ENCODE measurements around the gene CAPN11.

Gene CAPN11

DNA sequence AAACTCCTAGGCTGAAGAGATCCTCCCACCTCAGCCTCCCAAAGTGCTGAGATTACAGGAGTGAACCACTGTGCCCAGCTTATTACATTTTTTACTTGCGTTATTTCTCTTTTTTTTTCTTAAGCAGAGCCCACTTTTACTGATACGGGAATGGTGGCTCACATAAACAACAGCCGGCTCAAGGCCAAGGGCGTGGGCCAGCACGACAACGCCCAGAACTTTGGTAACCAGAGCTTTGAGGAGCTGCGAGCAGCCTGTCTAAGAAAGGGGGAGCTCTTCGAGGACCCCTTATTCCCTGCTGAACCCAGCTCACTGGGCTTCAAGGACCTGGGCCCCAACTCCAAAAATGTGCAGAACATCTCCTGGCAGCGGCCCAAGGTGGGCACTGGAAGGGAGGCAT lies 10.5 kb downstream of the CAPN11 start:
- H3K4me1 ChIP-seq (ENCODE audit: insufficient read depth, insufficient read length), result peaks cover 11% of the 10 kb centered on the region
- H3K9me3 ChIP-seq (ENCODE audit: insufficient read depth, low read length), result no peaks in the 10 kb centered on the region
- no peaks in the 10 kb centered on the region for H3K36me3 ChIP-seq (ENCODE audit: insufficient read depth, insufficient read length, low read length)
- TF ChIP-seq YY1 (IDR thresholded peaks at IDR 0.05; ENCODE audit: insufficient read depth, insufficient read length) (no peak), SUZ12 (IDR thresholded peaks at IDR 0.05; ENCODE audit: extremely low read depth, insufficient read depth, insufficient read length) (no peak), ZNF274 (IDR thresholded peaks at IDR 0.05; ENCODE audit: low read depth, low read length) (no peak)
- no peak for DNase-seq (ENCODE audit: low read depth, low spot score)
- no peaks in the 10 kb centered on the region for H3K27me3 ChIP-seq (ENCODE audit: insufficient read depth, insufficient read length)
- no peak overlapping the region for H3K9ac ChIP-seq (ENCODE audit: insufficient read length, low read depth)
- H3K4me3 ChIP-seq (ENCODE audit: insufficient read length, low read depth), result no peak overlapping the region

DNA sequence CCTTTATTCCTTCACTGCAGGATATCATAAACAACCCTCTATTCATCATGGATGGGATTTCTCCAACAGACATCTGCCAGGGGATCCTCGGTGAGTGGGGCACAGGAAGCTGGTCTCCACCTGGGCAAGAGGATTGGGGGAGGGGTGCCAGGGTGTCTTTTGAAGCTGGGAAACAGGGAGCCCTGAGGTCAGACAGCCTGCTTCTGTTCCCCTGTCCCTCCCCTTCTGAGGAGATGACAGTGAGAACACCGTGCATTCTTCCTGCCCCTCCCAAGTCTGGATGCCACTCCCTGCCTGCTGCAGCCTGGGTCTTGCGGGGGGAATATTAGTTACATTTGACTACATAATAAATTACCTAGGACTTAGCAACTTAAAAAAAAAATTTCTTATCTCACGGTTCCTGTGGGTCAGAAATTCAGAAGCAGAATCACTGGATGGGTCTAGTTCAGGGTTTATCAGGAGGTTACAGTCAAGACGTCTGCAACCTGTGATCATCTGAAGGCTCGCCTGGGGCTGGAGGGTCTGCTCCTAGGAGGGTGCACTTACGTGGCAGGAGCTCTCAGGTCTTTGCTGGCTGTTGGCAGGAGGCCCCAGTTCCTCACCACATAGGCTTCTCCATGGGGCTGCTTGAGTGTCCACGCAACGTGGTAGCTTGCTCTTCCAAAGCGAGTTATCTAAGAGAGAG lies 11.4 kb downstream of the CAPN11 start:
- Histone ChIP-seq H3K36me3 (ENCODE audit: insufficient read depth, insufficient read length, low read length) (no peaks in the 10 kb centered on the region), H3K9me3 (ENCODE audit: insufficient read depth, low read length) (no peaks in the 10 kb centered on the region), H3K9ac (ENCODE audit: insufficient read length, low read depth) (no peak overlapping the region), H3K4me1 (ENCODE audit: insufficient read depth, insufficient read length) (peaks cover 11% of the 10 kb centered on the region), H3K4me3 (ENCODE audit: insufficient read length, low read depth) (no peak overlapping the region), H3K27me3 (ENCODE audit: insufficient read depth, insufficient read length) (no peaks in the 10 kb centered on the region)
- no peak for TF ChIP-seq SUZ12 (IDR thresholded peaks at IDR 0.05; ENCODE audit: extremely low read depth, insufficient read depth, insufficient read length)
- TF ChIP-seq YY1 (IDR thresholded peaks at IDR 0.05; ENCODE audit: insufficient read depth, insufficient read length), result no peak
- no peak for TF ChIP-seq ZNF274 (IDR thresholded peaks at IDR 0.05; ENCODE audit: low read depth, low read length)
- DNase-seq (ENCODE audit: low read depth, low spot score), result no peak

DNA sequence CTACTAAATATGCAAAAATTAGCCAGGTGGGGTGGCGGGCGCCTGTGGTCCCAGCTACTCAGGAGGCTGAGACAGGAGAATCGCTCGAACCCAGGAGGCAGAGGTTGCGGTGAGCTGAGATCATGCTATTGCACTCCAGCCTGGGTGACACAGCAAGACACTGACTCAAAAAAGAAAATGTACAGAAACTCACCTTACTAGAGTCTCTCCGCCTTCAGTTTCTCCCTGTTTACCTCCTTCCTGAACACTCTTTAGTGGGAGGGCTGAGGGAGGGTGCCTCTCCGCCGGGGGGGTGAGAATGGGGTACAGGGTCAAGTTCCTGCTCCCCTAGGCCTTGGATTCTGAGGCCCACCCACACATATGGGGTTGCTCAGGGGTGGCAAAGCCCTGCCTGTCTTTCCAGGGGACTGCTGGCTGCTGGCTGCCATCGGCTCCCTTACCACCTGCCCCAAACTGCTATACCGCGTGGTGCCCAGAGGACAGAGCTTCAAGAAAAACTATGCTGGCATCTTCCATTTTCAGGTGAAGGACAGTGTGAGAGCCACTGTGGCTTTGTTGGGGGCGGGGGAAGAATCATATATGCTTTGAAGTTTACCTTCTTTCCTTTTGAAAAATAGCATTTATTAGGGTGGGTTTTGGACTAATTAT lies 13.4 kb downstream of the CAPN11 start:
- no peak for TF ChIP-seq YY1 (IDR thresholded peaks at IDR 0.05; ENCODE audit: insufficient read depth, insufficient read length)
- no peak for TF ChIP-seq ZNF274 (IDR thresholded peaks at IDR 0.05; ENCODE audit: low read depth, low read length)
- TF ChIP-seq SUZ12 (IDR thresholded peaks at IDR 0.05; ENCODE audit: extremely low read depth, insufficient read depth, insufficient read length), result no peak
- Histone ChIP-seq H3K9me3 (ENCODE audit: insufficient read depth, low read length) (no peaks in the 10 kb centered on the region), H3K9ac (ENCODE audit: insufficient read length, low read depth) (no peak overlapping the region), H3K4me3 (ENCODE audit: insufficient read length, low read depth) (no peak overlapping the region), H3K36me3 (ENCODE audit: insufficient read depth, insufficient read length, low read length) (no peaks in the 10 kb centered on the region), H3K27me3 (ENCODE audit: insufficient read depth, insufficient read length) (no peaks in the 10 kb centered on the region), H3K4me1 (ENCODE audit: insufficient read depth, insufficient read length) (peaks cover 4% of the 10 kb centered on the region)
- no peak for DNase-seq (ENCODE audit: low read depth, low spot score)

DNA sequence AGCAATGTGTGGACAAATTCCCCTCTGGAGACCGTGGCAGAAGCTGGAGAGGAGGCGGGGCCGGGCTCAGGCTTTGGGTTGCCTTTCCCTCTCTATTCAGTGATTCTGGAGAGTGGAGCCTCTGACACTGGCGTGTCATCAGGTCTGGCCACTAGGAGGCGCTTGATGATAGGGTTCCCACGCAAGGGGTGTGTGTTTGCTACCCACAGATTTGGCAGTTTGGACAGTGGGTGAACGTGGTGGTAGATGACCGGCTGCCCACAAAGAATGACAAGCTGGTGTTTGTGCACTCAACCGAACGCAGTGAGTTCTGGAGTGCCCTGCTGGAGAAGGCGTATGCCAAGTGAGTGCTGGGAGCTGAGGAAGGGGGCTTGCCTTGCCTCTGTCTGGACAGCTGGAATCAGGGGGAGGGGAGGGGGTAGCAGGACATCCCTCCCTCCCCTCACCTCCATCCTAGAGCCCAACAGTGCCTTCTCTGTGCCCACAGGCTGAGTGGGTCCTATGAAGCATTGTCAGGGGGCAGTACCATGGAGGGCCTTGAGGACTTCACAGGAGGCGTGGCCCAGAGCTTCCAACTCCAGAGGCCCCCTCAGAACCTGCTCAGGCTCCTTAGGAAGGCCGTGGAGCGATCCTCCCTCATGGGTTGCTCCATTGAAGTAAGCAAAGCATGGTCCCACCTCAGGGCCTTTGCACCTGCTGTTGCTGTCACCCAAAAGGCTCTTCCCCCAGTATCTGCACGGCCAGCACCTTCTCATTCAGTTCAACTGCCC lies 14.3 kb downstream of the CAPN11 start:
- H3K9ac ChIP-seq (ENCODE audit: insufficient read length, low read depth), result no peak overlapping the region
- DNase-seq (ENCODE audit: low read depth, low spot score), result peak; percentile 27
- H3K9me3 ChIP-seq (ENCODE audit: insufficient read depth, low read length), result no peaks in the 10 kb centered on the region
- H3K36me3 ChIP-seq (ENCODE audit: insufficient read depth, insufficient read length, low read length), result no peaks in the 10 kb centered on the region
- H3K4me3 ChIP-seq (ENCODE audit: insufficient read length, low read depth), result no peak overlapping the region
- H3K4me1 ChIP-seq (ENCODE audit: insufficient read depth, insufficient read length), result peaks cover 4% of the 10 kb centered on the region
- H3K27me3 ChIP-seq (ENCODE audit: insufficient read depth, insufficient read length), result no peaks in the 10 kb centered on the region
- no peak for TF ChIP-seq SUZ12 (IDR thresholded peaks at IDR 0.05; ENCODE audit: extremely low read depth, insufficient read depth, insufficient read length)
- no peak for TF ChIP-seq ZNF274 (IDR thresholded peaks at IDR 0.05; ENCODE audit: low read depth, low read length)
- TF ChIP-seq YY1 (IDR thresholded peaks at IDR 0.05; ENCODE audit: insufficient read depth, insufficient read length), result no peak

DNA sequence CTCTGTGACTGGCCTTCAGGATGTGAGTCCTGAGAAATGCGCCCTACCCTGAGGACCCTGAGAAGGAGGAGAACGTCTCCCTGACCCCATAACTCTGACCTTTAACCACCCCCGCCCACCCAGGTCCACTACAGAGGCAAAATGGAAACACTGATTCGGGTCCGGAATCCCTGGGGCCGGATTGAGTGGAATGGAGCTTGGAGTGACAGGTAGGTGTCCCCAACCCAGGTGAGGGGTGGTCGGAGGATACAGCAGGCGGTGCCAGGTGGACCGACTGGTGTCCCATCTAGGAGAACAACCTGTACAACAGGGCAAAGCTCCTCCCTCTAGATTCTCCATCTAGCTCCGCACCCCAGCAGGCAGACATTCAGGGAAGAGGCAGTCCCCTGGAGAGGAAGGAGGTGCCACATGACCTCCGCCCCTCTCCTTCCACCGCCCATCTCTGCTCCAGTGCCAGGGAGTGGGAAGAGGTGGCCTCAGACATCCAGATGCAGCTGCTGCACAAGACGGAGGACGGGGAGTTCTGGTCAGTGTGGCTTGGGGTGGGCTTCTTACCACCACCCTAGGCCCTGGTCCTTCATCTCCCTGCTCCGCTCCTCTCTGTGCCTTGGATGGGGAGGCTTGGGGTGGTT lies 17.6 kb downstream of the CAPN11 start:
- peaks cover 4% of the 10 kb centered on the region for H3K4me1 ChIP-seq (ENCODE audit: insufficient read depth, insufficient read length)
- no peak for TF ChIP-seq SUZ12 (IDR thresholded peaks at IDR 0.05; ENCODE audit: extremely low read depth, insufficient read depth, insufficient read length)
- no peak for TF ChIP-seq YY1 (IDR thresholded peaks at IDR 0.05; ENCODE audit: insufficient read depth, insufficient read length)
- TF ChIP-seq ZNF274 (IDR thresholded peaks at IDR 0.05; ENCODE audit: low read depth, low read length), result no peak
- no peak for DNase-seq (ENCODE audit: low read depth, low spot score)
- no peaks in the 10 kb centered on the region for H3K9me3 ChIP-seq (ENCODE audit: insufficient read depth, low read length)
- no peaks in the 10 kb centered on the region for H3K27me3 ChIP-seq (ENCODE audit: insufficient read depth, insufficient read length)
- no peaks in the 10 kb centered on the region for H3K36me3 ChIP-seq (ENCODE audit: insufficient read depth, insufficient read length, low read length)
- no peak overlapping the region for H3K9ac ChIP-seq (ENCODE audit: insufficient read length, low read depth)
- no peak overlapping the region for H3K4me3 ChIP-seq (ENCODE audit: insufficient read length, low read depth)

DNA sequence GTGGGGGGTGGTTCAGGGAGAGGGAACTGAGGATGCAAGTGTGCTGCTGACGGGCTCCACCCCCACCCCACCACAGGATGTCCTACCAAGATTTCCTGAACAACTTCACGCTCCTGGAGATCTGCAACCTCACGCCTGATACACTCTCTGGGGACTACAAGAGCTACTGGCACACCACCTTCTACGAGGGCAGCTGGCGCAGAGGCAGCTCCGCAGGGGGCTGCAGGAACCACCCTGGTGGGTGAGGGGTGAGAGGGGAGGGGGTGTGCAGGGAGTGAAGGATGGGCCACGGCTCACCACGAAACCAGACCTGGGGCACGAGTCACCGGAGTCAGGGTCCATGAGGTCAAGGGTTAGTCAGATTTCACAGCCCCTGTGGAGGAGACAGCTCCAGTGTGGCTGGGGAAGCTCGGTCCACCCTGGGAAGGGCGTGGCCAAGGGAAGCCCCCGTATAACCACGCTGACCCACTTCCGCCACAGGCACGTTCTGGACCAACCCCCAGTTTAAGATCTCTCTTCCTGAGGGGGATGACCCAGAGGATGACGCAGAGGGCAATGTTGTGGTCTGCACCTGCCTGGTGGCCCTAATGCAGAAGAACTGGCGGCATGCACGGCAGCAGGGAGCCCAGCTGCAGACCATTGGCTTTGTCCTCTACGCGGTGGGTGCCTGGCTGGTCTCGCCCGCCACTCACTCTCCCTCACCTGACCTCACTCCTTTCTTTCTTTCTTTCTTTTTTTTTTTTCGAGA lies 18.3 kb downstream of the CAPN11 start:
- Histone ChIP-seq H3K9ac (ENCODE audit: insufficient read length, low read depth) (no peak overlapping the region), H3K9me3 (ENCODE audit: insufficient read depth, low read length) (no peaks in the 10 kb centered on the region), H3K4me1 (ENCODE audit: insufficient read depth, insufficient read length) (peaks cover 4% of the 10 kb centered on the region), H3K27me3 (ENCODE audit: insufficient read depth, insufficient read length) (no peaks in the 10 kb centered on the region), H3K4me3 (ENCODE audit: insufficient read length, low read depth) (no peak overlapping the region), H3K36me3 (ENCODE audit: insufficient read depth, insufficient read length, low read length) (no peaks in the 10 kb centered on the region)
- TF ChIP-seq YY1 (IDR thresholded peaks at IDR 0.05; ENCODE audit: insufficient read depth, insufficient read length) (no peak), SUZ12 (IDR thresholded peaks at IDR 0.05; ENCODE audit: extremely low read depth, insufficient read depth, insufficient read length) (no peak), ZNF274 (IDR thresholded peaks at IDR 0.05; ENCODE audit: low read depth, low read length) (no peak)
- DNase-seq (ENCODE audit: low read depth, low spot score), result no peak
